ENCODE data around the gene NF1.
A peak's percentile ranks its signal among the peaks of the same experiment; 100 is the strongest.
"Not testable (repeated sequence)": the region's sequence is repeated elsewhere in the genome, so short reads cannot be mapped to it uniquely, and the experiment has no call there.

NF1 gene

GRCh38 chr17:31130286-31131224 lies 35.8 kb downstream of the NF1 start:
- no peak for DNase-seq (ENCODE audit: low spot score)

- peak; percentile 8 for DNase-seq (ENCODE audit: low spot score)
Observed at GRCh38 chr17:31131299-31131698, 36.5 kb downstream of the NF1 start.

GRCh38 chr17:31132977-31133376 lies 38.2 kb downstream of the NF1 start:
- no peak for DNase-seq (ENCODE audit: low spot score)

GRCh38 chr17:31134576-31134975 lies 39.8 kb downstream of the NF1 start:
- DNase-seq (ENCODE audit: low spot score), result no peak

- DNase-seq (ENCODE audit: low spot score), result no peak
Observed at GRCh38 chr17:31136319-31136718, 41.5 kb downstream of the NF1 start.

- DNase-seq (ENCODE audit: low spot score), result no peak
Observed at GRCh38 chr17:31140111-31140510, 45.3 kb downstream of the NF1 start.

- no peak for DNase-seq (ENCODE audit: low spot score)
Observed at GRCh38 chr17:31144428-31144827, 49.7 kb downstream of the NF1 start.

- no peak for DNase-seq (ENCODE audit: low spot score)
Observed at GRCh38 chr17:31144836-31145235, 50.1 kb downstream of the NF1 start.

GRCh38 chr17:31147507-31148202 lies 52.9 kb downstream of the NF1 start:
- no peak for DNase-seq (ENCODE audit: low spot score)

GRCh38 chr17:31148205-31148604 lies 53.4 kb downstream of the NF1 start:
- DNase-seq (ENCODE audit: low spot score), result no peak

GRCh38 chr17:31152271-31152670 lies 57.5 kb downstream of the NF1 start:
- no peak for DNase-seq (ENCODE audit: low spot score)

GRCh38 chr17:31155208-31155810 lies 60.5 kb downstream of the NF1 start:
- DNase-seq (ENCODE audit: low spot score), result no peak

GRCh38 chr17:31156326-31156725 lies 61.5 kb downstream of the NF1 start:
- no peak for DNase-seq (ENCODE audit: low spot score)

GRCh38 chr17:31156864-31157263 lies 62.1 kb downstream of the NF1 start:
- not testable (repeated sequence) for DNase-seq (ENCODE audit: low spot score)

- DNase-seq (ENCODE audit: low spot score), result no peak
Observed at GRCh38 chr17:31158746-31159377, 64.1 kb downstream of the NF1 start.

- no peak for DNase-seq (ENCODE audit: low spot score)
Observed at GRCh38 chr17:31163091-31163781, 68.5 kb downstream of the NF1 start.

GRCh38 chr17:31167111-31167510 lies 72.3 kb downstream of the NF1 start:
- DNase-seq (ENCODE audit: low spot score), result no peak

- no peak for DNase-seq (ENCODE audit: low spot score)
Observed at GRCh38 chr17:31171701-31172100, 76.9 kb downstream of the NF1 start.

GRCh38 chr17:31172388-31172787 lies 77.6 kb downstream of the NF1 start:
- DNase-seq (ENCODE audit: low spot score), result no peak

- no peak for DNase-seq (ENCODE audit: low spot score)
Observed at GRCh38 chr17:31174215-31174614, 79.4 kb downstream of the NF1 start.

- DNase-seq (ENCODE audit: low spot score), result no peak
Observed at GRCh38 chr17:31175237-31175636, 80.5 kb downstream of the NF1 start.

GRCh38 chr17:31176143-31176542 lies 81.4 kb downstream of the NF1 start:
- not testable (repeated sequence) for DNase-seq (ENCODE audit: low spot score)
